Frontal cortex (tissue), 4 donors: ENCODE measurements around the gene KLHL42. TPM values are rescaled to one million over a fixed set of nuclear protein-coding genes. Genes with fewer than 3 reads are reported as not detected.

Source experiments
- DNase-seq, 2 donors: peaks; one replicate each; pipeline ENCODE4 v3.0.0; 2012; ENCODE audit warnings: low spot score in 2 of 2
- FAIRE-seq: peaks from 2 replicates; lab custom pipeline; 2012; peaks lifted over from hg19 to GRCh38; lab: Jason Lieb, UNC
- total RNA-seq: library from RNA; depleted of rRNA; stranded (reverse); fragments of >200 nt; gene quantifications from one replicate; pipeline ENCODE4 v1.2.3, GENCODE V29; 2014
- donor health status: control.
- donor health status: control.
- donor health status: control.

Gene KLHL42
- total RNA-seq, 1 donor from 2014 or later, result 56.3 TPM

DNA sequence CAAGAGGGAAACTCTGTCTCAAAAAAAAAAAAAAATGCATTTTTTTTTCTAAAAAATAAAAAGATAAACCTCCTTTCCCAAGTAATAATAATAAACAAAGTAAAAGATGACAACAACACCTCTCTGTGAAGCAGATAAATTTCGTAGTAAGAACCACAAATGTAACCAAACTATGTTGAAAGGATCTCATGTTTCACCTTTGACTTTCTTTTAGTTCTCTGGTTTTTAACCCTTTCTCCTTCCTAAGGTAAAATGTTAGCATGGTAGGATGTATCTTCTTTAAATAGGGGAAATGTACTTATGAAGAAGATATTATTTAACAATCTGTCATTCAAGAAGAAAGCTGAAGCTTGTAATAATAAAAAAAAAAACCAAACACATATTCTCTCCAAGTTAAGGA is 1.8 kb upstream of the KLHL42 start:
- DNase-seq, result no peak
- FAIRE-seq, result no peak

DNA sequence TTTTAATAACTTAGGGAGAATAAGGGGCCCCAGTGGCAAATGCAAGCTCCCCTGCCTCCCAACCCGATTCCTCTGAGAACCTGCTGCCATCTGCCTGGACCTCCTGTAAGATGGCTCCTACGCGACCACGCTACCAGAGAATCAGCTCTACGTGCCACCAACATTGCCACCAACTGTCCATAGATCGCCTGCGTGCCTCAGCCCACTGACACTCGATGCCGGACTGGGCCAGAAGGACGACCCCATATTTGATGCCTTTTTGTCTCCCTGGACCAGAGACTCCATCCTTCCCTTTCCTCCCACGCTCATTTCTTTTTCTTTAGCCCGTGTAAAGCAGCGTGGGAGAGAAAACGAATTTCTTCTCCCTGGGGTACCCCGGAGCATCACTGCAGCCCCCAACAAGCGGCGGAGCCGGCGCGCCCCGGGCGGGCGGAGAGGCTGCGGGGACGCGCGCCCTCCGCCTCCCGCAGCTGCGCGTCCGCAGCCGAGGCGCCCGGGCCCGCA is 565 bp upstream of the KLHL42 start:
- DNase-seq (peak; percentile 33 to 46), FAIRE-seq (no peak)

DNA sequence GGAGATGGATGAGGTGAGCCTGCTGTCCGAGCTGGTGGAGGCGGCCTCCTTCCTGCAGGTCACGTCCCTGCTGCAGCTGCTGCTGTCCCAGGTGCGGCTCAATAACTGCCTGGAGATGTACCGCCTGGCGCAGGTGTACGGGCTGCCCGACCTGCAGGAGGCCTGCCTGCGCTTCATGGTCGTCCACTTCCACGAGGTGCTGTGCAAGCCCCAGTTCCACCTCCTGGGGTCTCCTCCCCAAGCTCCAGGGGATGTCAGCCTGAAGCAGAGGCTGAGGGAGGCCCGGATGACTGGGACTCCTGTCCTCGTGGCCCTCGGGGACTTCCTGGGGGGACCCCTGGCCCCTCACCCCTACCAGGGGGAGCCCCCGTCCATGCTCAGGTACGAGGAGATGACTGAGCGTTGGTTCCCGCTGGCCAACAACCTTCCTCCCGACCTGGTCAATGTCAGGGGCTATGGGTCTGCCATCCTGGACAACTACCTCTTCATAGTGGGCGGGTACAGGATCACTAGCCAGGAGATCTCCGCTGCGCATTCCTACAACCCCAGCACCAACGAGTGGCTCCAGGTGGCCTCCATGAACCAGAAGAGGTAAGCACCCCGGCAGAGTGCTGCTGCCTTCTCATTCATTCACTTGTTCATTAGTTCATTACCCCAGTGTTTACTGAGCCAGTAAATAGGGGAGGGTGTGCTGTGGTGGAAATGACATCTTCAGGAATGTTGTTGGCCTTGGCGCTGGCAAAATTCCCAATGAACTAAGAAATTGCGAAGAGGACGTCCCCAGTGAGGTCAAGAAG is 777 bp downstream of the KLHL42 start:
- FAIRE-seq (no peak), DNase-seq (no peak)

DNA sequence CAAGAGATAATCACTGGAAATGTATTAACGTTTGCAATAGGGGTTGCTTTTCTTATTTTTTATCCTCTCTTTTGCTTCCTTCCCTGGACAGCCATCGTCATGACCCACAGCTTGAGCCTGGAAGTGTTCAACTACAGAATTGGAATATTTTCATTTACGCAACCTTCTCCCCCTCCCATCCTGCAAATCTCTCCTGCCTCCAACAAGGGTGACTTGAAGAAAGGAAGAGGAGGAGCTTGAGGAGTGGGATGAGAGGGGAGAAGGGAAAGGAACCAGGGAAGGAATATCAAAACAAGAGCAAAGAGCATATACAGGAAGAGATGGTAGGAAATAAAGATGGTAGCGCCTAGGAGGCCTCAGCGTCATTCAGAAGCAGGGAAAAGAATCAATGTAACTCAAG is 1.6 kb downstream of the KLHL42 start:
- FAIRE-seq (no peak), DNase-seq (no peak)

DNA sequence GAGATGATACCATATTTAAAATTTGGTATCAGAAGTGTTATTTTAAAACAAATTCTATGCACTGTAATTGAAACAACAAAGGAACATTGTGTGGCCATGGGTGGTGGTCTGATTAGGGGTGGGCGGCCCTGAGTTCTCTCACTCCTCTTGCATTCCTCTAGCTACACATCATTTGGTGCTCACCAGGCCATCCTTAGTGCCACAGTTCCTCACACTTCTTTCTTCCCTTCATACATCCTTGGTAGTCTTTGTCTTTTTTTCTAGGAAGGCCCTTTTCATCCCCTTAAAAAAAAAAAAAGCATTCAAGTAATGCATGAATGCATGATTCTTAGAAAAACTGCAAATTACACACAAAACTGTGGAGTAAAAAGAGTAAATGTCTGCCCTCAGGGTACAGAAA is 2.4 kb downstream of the KLHL42 start:
- no peak for FAIRE-seq
- DNase-seq, result no peak

DNA sequence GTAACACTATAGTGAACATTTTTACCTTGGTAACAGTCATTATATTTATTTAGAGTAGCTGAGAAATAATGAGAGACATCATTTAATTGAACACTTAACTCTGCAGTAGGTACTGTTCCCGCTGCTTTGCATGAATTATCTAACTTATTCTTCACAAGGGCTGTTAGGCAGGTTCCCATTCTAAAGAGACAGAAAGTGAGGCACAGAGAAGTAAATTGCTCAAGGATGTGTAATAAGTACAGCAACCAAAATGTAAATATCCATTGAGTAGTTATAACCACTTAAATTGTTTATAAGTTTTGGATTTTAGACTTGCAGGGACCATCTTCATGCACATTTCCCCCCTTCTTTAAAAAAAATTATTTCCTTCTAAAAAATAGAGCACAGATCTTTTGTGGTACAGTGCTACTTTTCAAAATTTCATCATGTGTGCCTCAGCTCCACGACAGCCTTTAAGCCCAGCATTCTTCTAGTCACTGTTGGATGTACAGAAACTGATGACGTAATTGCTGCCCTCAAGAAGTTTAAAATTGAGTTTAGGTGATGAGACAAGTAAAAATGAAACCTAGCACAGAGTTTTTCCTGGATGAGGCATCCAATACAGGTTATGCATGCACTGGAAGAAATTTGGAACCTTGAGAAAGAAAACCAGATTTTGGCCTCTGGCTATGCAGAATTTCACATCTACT is 6.0 kb downstream of the KLHL42 start:
- FAIRE-seq, result no peak

DNA sequence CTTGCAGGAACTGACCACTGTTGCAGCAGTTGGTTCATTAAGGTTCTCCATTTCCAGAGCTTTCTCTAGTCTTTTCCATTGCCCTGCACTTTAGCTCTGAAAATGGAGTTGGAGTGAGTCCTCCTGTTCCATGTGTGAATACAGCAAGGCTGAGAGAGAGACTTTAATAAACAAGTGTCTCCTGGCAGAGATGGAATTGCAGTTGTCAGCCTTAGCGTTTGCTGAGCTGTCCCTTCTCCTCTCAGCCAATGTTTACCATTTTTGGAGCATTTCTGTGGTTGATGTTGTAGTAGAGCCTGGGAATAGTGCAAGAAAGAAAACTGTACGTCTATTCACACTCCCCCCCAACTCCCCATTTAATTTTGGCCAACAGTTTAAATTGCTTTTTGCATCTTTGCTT is 7.5 kb downstream of the KLHL42 start:
- DNase-seq (no peak), FAIRE-seq (no peak)

More for the DNA sequence above, 6.0 kb downstream of the KLHL42 start:
- no peak for DNase-seq

DNA sequence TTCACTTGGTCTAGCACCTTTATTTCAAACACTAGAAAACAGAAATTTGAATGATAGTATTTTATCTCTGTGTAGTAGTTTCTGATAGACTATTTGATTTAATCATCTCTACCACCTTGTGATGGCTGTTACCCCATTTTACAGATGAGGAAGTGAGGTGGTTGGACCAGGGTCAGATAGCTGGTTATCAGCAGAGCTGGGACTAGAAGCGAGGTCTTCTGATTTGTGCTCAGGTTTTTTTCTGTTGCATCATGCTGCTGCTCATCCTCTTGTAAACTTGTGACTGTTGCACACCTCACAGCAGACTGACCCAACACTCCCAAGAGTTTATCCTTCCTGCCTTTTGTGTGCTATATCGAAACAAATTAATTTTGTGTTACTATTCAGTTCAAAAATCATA is 10.1 kb downstream of the KLHL42 start:
- no peak for DNase-seq
- FAIRE-seq, result no peak

DNA sequence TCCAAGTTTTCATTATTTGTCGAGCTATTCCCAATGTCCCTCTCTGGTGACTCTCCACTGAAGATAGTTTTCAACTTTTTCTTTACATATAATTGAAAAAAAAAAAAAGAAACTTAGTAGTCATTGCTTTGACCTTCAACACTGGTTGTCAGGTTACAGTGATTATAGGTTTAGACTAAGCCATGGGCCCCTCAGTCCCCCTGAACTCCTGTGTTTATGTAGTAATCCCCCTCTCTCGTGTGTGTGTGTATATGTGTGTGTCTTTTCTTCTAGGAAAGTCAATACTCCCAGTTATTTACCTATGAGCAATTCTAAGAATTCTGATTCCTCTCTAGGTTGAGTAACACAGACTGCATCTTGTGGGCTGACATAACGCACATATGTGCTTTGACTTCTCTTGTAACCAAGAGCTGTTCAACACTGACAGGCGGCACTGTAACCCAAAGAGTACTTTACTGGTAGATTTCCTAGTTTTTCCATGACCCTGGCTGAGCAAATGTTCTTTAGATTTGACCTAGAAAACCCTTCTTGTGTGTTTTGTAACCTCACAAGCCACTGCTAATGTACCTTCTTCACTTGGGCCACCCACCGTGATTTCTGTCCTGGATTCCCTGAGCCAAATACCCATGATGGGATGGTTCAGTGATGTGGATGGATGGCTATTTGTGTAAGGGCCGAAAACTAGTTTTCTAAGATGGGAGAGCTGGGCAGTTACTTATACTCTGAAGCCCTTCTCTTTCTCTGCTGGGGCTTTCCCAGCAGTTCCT is 15.0 kb downstream of the KLHL42 start:
- FAIRE-seq (no peak), DNase-seq (no peak)

DNA sequence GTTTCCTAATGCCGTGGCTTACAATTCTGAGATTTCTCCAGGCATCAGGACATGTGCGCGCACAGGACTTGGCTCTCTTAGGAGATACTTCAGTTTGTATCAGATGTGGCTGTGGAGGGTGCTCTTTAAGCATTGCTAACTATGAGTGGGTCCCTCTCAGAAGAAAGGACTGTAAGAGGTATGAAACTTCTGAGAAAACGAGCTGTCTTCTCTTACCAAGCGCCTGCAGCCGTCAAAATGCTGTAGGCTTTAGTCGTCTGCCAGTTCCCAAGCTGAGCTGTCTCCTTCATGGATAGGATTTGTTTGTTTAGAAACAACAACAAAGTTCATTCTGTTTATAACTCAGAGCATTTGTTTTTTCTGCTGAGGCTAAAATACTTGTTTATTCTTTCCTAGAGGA is 16.1 kb downstream of the KLHL42 start:
- FAIRE-seq, result no peak

DNA sequence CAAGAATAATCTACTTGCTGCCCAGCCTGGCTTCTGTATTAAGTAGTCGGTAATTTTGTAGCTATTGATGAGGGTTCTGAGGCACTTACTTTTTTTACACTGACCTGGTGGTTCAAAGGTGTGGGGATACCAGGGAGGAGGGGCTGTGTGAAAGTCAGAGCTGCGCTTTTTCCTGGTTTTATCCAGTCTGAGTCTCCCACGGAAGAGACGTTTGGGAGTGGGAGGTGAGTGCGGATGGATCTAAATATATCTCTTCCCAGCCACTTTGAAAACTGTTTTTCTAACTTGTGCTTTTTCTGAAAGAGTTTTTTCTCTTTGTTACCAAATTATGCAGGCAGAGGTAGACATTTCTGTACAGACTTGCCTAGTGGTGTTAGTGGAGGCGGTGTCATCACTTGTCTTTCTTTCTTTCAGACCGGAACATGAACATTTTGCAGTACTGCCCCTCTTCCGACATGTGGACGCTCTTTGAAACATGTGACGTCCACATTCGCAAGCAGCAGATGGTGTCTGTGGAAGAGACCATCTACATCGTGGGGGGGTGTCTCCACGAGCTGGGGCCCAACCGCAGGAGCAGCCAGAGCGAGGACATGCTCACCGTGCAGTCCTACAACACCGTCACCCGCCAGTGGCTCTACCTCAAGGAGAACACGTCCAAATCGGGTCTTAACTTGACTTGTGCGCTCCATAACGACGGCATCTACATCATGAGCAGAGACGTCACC is 17.4 kb downstream of the KLHL42 start:
- no peak for DNase-seq
- no peak for FAIRE-seq

More for the DNA sequence above, 16.1 kb downstream of the KLHL42 start:
- no peak for DNase-seq

DNA sequence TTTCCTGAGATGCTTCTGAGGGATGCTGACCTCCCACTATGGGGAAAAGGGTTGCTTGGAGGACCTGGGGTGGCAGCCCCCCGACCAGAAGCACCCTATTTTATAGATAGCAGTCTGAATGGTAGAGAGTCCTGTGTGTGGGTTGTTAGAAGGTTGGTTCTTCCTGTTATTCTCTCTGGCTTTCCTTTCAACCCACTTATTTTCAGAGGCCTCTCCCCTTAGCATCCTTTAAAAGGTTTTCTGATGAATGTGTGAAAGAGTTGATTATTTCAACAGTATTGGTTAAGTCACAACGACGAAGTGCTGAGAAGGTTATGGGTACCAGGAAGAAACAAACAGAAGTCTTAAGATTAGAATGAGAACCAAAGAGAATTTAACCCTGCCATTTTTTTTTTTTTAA is 20.8 kb downstream of the KLHL42 start:
- no peak for FAIRE-seq
- no peak for DNase-seq

DNA sequence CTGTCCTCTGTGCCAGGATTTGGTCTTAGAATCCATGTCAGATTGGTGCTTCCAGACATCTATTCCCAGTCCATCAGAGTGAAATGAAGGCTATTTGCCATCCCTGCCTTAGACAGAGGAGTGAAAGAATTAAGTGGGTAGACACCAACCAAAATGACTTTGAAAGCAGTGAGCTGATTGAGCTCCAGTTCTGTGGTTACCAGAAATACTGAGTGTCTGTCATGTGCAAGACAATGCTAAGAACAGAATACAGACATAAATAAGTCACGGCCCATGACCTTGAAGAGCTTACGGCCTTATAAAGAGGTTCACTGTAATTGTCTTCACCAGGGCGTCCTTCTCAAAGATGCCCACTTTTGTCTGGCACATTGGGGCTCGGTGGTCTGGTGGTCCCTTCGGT is 21.6 kb downstream of the KLHL42 start:
- DNase-seq (no peak), FAIRE-seq (no peak)

DNA sequence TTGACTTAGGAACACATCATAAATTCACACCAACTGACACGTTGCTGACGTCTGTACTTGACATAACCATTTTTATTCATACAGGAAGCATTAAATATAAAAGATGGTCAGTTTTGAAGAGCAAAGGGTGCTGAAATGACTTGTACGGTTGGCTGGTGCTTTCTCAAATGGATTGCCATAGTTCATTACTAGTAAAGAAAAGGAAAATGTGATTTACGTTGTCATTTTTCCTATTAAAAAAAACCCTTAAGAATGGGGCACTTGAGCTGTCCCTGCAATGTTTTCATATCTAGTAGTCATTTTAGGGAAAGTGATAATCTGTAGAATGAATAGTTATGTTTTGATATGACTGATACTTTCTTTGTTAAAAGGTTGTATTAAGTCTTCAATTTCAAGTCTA is 22.5 kb downstream of the KLHL42 start:
- no peak for DNase-seq
- no peak for FAIRE-seq

DNA sequence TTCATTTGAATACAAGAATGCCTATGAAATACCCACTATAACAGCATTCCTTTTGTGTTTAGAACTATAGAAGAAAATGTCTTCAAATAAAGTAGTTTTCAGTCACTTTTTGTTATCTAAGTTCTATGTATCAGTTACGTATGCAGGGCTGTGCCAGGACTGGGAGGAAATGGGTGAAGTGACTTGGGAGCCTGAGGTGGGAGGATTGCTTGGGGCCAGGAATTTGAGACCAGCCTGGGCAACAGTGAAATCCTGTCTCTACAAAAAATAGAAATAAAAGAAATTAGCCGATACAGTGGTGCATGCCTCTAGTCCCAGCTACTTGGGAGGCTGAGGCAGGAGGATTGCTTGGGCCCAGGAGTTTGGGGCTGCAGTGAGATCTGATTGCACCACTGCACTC is 22.9 kb downstream of the KLHL42 start:
- DNase-seq (no peak), FAIRE-seq (no peak)

DNA sequence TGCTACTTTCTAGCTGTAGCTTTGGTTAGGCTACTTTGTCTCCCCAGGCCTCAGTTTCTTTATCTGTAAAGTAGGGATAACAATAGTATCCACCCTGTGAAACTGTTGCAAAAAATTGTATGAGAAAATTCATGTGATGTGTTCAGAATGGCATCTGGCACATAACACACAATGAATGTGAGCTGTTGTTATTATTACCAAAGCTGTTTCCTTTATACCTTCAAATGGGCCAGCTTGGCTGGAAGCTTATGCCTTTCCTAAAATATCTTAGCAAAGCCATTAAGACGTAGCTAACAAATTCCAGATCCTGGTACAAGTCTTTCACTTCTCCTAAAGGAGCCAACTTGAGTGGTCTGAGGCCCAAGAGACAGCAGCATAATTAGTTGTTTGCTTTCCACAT is 25.2 kb downstream of the KLHL42 start:
- DNase-seq (no peak), FAIRE-seq (no peak)

DNA sequence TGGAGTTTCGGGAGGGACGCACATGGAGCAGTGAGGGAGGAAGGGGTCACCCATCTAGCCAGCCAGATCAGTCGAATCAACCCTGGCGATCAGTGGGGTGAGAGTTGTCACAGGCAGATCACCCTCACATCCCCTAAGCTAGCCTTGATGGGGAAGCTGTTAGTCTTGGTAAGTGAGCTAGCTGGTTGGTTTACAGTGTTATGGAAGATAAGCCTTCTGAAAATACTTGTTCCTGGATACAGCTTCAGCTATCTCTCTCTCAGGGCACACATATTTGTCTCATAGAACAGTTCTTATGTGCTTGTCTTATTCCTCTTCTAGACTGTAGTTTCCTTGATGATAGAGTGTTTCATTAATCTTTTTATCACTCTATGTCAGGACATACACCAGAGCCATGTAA is 26.2 kb downstream of the KLHL42 start:
- FAIRE-seq (no peak), DNase-seq (no peak)

DNA sequence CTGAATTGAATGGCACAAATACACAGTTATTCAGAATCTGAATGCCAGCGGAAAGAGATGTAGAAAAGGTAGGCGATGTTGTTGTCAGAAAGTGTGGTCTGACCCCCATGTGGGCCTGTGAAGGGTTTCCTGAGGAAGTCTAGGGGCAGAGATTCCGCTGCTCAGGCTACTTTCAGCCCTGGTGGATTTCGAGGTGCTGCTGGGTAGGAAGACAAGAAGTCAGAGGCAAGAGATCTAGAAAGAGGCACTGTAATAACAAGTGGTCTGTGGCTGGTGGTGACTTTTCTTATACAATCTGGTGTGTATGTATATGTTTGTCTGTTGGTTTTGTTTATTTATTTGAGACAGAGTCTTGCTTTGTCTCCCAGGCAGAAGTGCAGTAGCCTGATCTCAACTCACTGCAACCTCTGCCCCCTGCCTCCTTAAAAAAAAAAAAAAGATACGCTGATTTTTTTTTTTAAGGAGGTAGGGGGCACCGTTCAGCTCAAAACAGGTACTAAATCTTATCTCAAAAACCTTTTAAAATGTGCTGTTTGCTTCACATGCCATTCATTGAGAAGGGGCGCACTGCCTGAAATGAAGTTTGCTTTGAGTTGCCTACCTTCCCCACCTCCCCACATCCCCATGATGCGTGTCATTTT is 27.1 kb downstream of the KLHL42 start:
- DNase-seq (no peak), FAIRE-seq (no peak)

DNA sequence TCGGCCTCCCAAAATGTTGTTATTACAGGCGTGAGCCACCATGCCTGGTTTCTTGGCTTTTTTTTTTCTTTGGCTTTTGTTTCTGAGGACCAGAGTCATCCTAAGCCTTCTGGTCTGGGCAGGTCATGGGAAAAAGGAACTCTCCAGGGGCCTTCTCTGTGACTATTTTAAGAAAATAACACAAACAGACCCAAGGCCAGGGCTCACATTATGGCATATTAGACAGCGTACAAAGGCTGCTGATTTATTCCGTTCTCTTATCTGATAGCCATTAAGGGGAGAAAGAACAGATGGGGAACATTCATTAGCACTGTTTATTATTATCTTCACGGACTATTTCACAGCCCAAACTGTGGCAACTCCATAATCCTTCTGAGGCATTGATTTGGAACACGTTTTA is 28.8 kb downstream of the KLHL42 start:
- no peak for FAIRE-seq
- no peak for DNase-seq

DNA sequence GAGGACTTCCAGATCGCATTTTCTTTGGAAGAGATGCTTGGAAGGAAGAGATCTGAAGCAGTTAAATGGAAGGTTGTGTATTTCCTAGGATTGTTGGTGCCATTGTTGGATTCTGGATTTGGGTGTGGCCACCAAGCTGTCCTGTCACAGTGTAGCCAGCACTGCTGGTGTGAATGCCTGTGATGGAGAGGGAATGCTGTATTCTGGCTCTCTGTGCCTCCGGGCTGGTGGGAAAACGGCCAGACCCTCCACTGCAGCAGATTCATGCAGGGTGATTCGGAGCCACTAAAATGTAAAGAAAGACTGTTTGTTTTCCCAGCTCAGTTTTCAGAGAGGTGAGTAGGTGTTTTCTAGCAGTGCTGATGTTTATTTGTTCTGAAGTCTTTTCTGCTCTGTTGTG is 30.7 kb downstream of the KLHL42 start:
- DNase-seq (no peak), FAIRE-seq (no peak)
